Measurements from ENCODE around the gene TNFRSF8. TPM values are rescaled to one million over a fixed set of nuclear protein-coding genes. Genes with fewer than 3 reads are reported as not detected.

Gene TNFRSF8
- total and polyA plus RNA-seq, 2 of the 13 experiments (the other 11 are each of a cell fraction or from before 2014, with no cell fraction given), result not detected

DNA sequence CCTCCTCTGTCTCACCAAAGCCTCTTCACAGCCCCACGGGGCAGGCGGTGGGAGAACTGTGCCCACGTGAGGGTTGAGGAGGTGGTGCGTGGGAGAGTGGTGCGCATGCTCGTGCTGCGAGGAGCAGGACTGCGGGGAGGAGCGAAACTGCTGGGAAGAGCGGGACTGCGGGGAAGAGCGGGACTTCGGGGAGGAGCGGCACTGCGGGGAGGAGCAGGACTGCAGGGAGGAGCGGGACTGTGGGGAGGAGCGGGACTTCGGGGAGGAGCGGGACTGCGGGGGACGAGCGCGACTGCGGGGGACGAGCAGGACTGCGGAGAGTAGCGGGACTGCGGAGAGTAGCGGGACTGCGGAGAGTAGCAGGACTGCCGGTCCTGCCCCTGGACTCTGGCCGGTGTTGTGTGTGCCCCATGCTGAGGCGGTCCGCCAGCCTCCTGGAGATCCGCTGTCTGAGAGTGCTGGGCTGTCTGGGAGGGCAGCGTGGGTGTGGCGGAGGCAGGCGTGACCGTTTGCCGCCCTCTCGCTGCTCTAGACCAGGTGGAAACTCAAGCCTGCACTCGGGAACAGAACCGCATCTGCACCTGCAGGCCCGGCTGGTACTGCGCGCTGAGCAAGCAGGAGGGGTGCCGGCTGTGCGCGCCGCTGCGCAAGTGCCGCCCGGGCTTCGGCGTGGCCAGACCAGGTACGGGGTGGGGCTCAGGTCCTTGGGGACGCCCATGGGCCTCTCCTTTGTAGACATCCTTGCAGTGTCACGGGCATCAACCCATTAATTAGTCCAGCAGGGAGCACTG is 128.3 kb downstream of the TNFRSF8 start:
- ChIA-PET CTCF (ENCODE audit: low intra/inter-chr PET ratio, low total read pairs) (no interaction called here), POLR2A (no interaction called here)
- no peak for FAIRE-seq
- no TSS peak for BruUV-seq (replicated peaks)
- H3K27ac ChIP-seq (ENCODE audit: extremely low read length, insufficient read depth, low read length), result no peak overlapping the region
- H3K36me3 ChIP-seq (replicated peaks in 1 of 2; ENCODE audit: control insufficient read depth in 1 of 2, insufficient read depth in 2 of 2, low read length in 2 of 2), result no peaks in the 10 kb centered on the region
- no peak overlapping the region for H3K9ac ChIP-seq (ENCODE audit: insufficient read depth, low read depth, low read length)
- no peak overlapping the region for H3K4me3 ChIP-seq (replicated peaks in 1 of 3; ENCODE audit: insufficient read depth in 1 of 3, low read depth in 2 of 3, low read length in 3 of 3)
- in situ Hi-C loops (cut with HindIII; ENCODE audit: extremely low pct_ligation_motif_present, low pct_unique_long_range_greater_than_20kb), result no loop called here
- H4K20me1 ChIP-seq (ENCODE audit: insufficient read depth, low read length), result no peaks in the 10 kb centered on the region
- DNase-seq (ENCODE audit: low spot score), result no peak
- H3K4me2 ChIP-seq (ENCODE audit: low read depth, low read length), result no peak overlapping the region; the same call in 1 of the 2 replicates
- no peak overlapping the region for H2AFZ ChIP-seq (ENCODE audit: low read length)
- TF ChIP-seq EP300 (IDR thresholded peaks at IDR 0.05; ENCODE audit: low read depth in 2 of 2, low read length in 2 of 2) (peak in 1 of 2 experiments; percentile 63; a peak in 1 of 4 replicates), EP300 (CRISPR knock-in tag; IDR thresholded peaks at IDR 0.05; ENCODE audit: borderline replicate concordance) (no peak), CEBPB (IDR thresholded peaks at IDR 0.05; ENCODE audit: borderline replicate concordance, low read depth, low read length) (no peak), ARNT (IDR thresholded peaks at IDR 0.05) (no peak), PHF8 (CRISPR knock-in tag; IDR thresholded peaks at IDR 0.05) (no peak), KDM2A (CRISPR knock-in tag; IDR thresholded peaks at IDR 0.05; ENCODE audit: borderline replicate concordance, low read depth) (no peak), SRSF1 (optimal IDR thresholded peaks at IDR 0.05; ENCODE audit: low read depth, low read length) (peak; percentile 79), ZNF263 (CRISPR knock-in tag; IDR thresholded peaks at IDR 0.05) (peak; percentile 96), ZNF501 (CRISPR knock-in tag; IDR thresholded peaks at IDR 0.05) (no peak), POLR2AphosphoS2 (IDR thresholded peaks at IDR 0.05; ENCODE audit: low read depth, low read length) (no peak), POLR2G (IDR thresholded peaks at IDR 0.05; ENCODE audit: low read depth, low read length) (no peak), MAFG (CRISPR knock-in tag; IDR thresholded peaks at IDR 0.05) (no peak)
- peaks cover 17% of the 10 kb centered on the region for H3K4me1 ChIP-seq (ENCODE audit: insufficient read depth, low read length)
- no peaks in the 10 kb centered on the region for H3K79me2 ChIP-seq (ENCODE audit: insufficient read depth, low read length)
- intact Hi-C loops (cut with micrococcal nuclease; ENCODE audit: unreplicated experiment), result no loop called here
- 28% methylated on average over 31 of the region's 58 CpGs for WGBS (ENCODE audit: low lambda C conversion rate)
- ATAC-seq, result peak; percentile 28
- H3K9me3 ChIP-seq (ENCODE audit: low read length), result no peaks in the 10 kb centered on the region
- H3K27me3 ChIP-seq (ENCODE audit: control insufficient read depth in 1 of 2, insufficient read depth in 2 of 2, low read length in 2 of 2), result peaks cover 3 to 37% of the 10 kb centered on the region in 2 experiments; a peak in 4 of 5 replicates

Small RNA genes within 50 kb of the gene (microRNA-seq; reads per million reads assigned to microRNA genes)
- gene MIR4632, result not detected
- not detected for gene MIR6729
- not detected for gene MIR7846

Small RNA genes within 50 kb of the gene (small RNA-seq; reads per million reads assigned to genes)
- gene AL096840.1 (ENCODE audit: insufficient read depth in 2 of 3, insufficient read length in 3 of 3, low read depth in 2 of 3, low replicate concordance in 1 of 3) (0 reads per million in 3 experiments), gene MIR4632 (ENCODE audit: insufficient read depth in 2 of 3, insufficient read length in 3 of 3, low read depth in 2 of 3, low replicate concordance in 1 of 3) (0 reads per million in 3 experiments), gene MIR6729 (ENCODE audit: insufficient read depth in 2 of 3, insufficient read length in 3 of 3, low read depth in 2 of 3, low replicate concordance in 1 of 3) (0 reads per million in 3 experiments), gene RF00019 (ENCODE audit: insufficient read depth in 2 of 3, insufficient read length in 3 of 3, low read depth in 2 of 3, low replicate concordance in 1 of 3) (0 reads per million in 3 experiments), gene RN7SL649P (ENCODE audit: insufficient read depth in 2 of 3, insufficient read length in 3 of 3, low read depth in 2 of 3, low replicate concordance in 1 of 3) (0 reads per million in 3 experiments), gene RNU6-777P (ENCODE audit: insufficient read depth in 2 of 3, insufficient read length in 3 of 3, low read depth in 2 of 3, low replicate concordance in 1 of 3) (0 reads per million in 3 experiments), gene RPL23AP89 (ENCODE audit: insufficient read depth in 2 of 3, insufficient read length in 3 of 3, low read depth in 2 of 3, low replicate concordance in 1 of 3) (0 reads per million in 3 experiments)

Other genes starting within 250 kb of the TNFRSF8 start
- gene NPPA, start 215.5 kb upstream of the TNFRSF8 start, total RNA-seq (2016; rRNA removed; fragmentation: Illumina TruSeq; extraction: Trizol), result not detected in 2 replicates
- gene NPPA, start 215.5 kb upstream of the TNFRSF8 start, polyA plus RNA-seq (2011; rRNA removed), result not detected in 2 replicates
- gene NPPB, start 204.4 kb upstream of the TNFRSF8 start, total RNA-seq (2016; rRNA removed; fragmentation: Illumina TruSeq; extraction: Trizol), result not detected in 2 replicates
- 1.9 and 3.7 TPM in 2 replicates for gene NPPB, start 204.4 kb upstream of the TNFRSF8 start, polyA plus RNA-seq (2011; rRNA removed)
- gene KIAA2013, start 136.9 kb upstream of the TNFRSF8 start, total RNA-seq (2016; rRNA removed; fragmentation: Illumina TruSeq; extraction: Trizol), result 47.7 and 76.0 TPM in 2 replicates
- 141 and 163 TPM in 2 replicates for gene KIAA2013, start 136.9 kb upstream of the TNFRSF8 start, polyA plus RNA-seq (2011; rRNA removed)
- gene PLOD1, start 128.6 kb upstream of the TNFRSF8 start, total RNA-seq (2016; rRNA removed; fragmentation: Illumina TruSeq; extraction: Trizol), result 31.0 and 70.1 TPM in 2 replicates
- gene PLOD1, start 128.6 kb upstream of the TNFRSF8 start, polyA plus RNA-seq (2011; rRNA removed), result 318 and 361 TPM in 2 replicates
- gene MFN2, start 82.9 kb upstream of the TNFRSF8 start, total RNA-seq (2016; rRNA removed; fragmentation: Illumina TruSeq; extraction: Trizol), result 60.9 and 76.3 TPM in 2 replicates
- 38.7 and 41.0 TPM in 2 replicates for gene MFN2, start 82.9 kb upstream of the TNFRSF8 start, polyA plus RNA-seq (2011; rRNA removed)
- 23.6 and 35.2 TPM in 2 replicates for gene MIIP, start 43.8 kb upstream of the TNFRSF8 start, total RNA-seq (2016; rRNA removed; fragmentation: Illumina TruSeq; extraction: Trizol)
- gene MIIP, start 43.8 kb upstream of the TNFRSF8 start, polyA plus RNA-seq (2011; rRNA removed), result 23.0 and 31.1 TPM in 2 replicates
- 0.04 TPM in 1 of 2 replicates, not detected in the other for gene TNFRSF1B, start 103.7 kb downstream of the TNFRSF8 start, total RNA-seq (2016; rRNA removed; fragmentation: Illumina TruSeq; extraction: Trizol)
- gene TNFRSF1B, start 103.7 kb downstream of the TNFRSF8 start, polyA plus RNA-seq (2011; rRNA removed), result 0.11 and 0.29 TPM in 2 replicates
- 13.9 and 14.2 TPM in 2 replicates for gene VPS13D, start 166.7 kb downstream of the TNFRSF8 start, total RNA-seq (2016; rRNA removed; fragmentation: Illumina TruSeq; extraction: Trizol)
- gene VPS13D, start 166.7 kb downstream of the TNFRSF8 start, polyA plus RNA-seq (2011; rRNA removed), result 8.6 and 9.2 TPM in 2 replicates